Measurements from ENCODE around the gene NECTIN3. TPM values are rescaled to one million over a fixed set of nuclear protein-coding genes. Genes with fewer than 3 reads are reported as not detected.

The NECTIN3 gene
- 1 to 10 TPM; 2.9 to 6.8 (median 6.4) TPM for polyA plus RNA-seq

GRCh38 chr3:111071257-111072030, at the start of gene NECTIN3:
Gene NECTIN3, plus strand, starts transcription at chr3:111071816. Its CDS starts 202 bp downstream, at chr3:111072018.
- peak within 1 kb of the TSS; percentile 49 for H3K27ac ChIP-seq (ENCODE audit: low read depth, low read length)
- 1 to 2% (median 1%) methylated on average over 46 to 79 of the region's 79 CpGs for WGBS, 3 donors

- H3K27ac ChIP-seq (ENCODE audit: low read depth, low read length) = no peak overlapping the region
- WGBS, 3 donors = 28 to 60% (median 31%) methylated on average over 1 of the region's 1 CpG
Measured at GRCh38 chr3:111027868-111028267, 43.7 kb upstream of the NECTIN3 start.

GRCh38 chr3:111031538-111031937, 40.1 kb upstream of the NECTIN3 start:
- 86 to 94% (median 92%) methylated on average over 2 of the region's 2 CpGs for WGBS, 3 donors
- H3K27ac ChIP-seq (ENCODE audit: low read depth, low read length) = no peak overlapping the region

GRCh38 chr3:111032677-111033076, 38.9 kb upstream of the NECTIN3 start:
- H3K27ac ChIP-seq (ENCODE audit: low read depth, low read length) = no peak overlapping the region
- 93 to 96% (median 93%) methylated on average over 3 of the region's 3 CpGs for WGBS, 3 donors

GRCh38 chr3:111033470-111034050, 38.1 kb upstream of the NECTIN3 start:
- WGBS, 3 donors = 46 to 93% (median 87%) methylated on average over 1 of the region's 1 CpG
- H3K27ac ChIP-seq (ENCODE audit: low read depth, low read length) = no peak overlapping the region

GRCh38 chr3:111035316-111035715, 36.3 kb upstream of the NECTIN3 start:
- 68 to 85% (median 73%) methylated on average over 2 of the region's 2 CpGs for WGBS, 3 donors
- no peak overlapping the region for H3K27ac ChIP-seq (ENCODE audit: low read depth, low read length)

GRCh38 chr3:111035902-111036301, 35.7 kb upstream of the NECTIN3 start:
- H3K27ac ChIP-seq (ENCODE audit: low read depth, low read length) = no peak overlapping the region
- 92 to 93% (median 93%) methylated on average over 2 of the region's 2 CpGs for WGBS, 3 donors

DNA sequence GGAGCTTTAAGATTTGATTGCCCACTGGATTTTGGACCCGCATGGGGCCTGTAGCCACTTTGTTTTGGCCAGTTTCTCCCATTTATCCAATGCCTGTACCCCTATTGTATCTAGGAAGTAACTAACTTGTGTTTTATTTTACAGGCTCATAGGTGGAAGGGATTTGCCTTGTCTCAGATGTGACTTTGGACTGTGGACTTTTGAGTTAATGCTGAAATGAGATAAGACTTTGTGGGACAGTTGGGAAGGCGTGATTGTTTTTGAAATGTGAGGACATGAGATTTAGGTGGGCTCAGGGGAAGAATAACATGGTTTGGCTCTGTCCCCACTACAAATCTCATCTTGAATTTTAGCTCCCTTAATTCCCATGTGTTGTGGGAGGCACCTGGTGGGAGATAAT, 30.7 kb upstream of the NECTIN3 start:
- H3K27ac ChIP-seq (ENCODE audit: low read depth, low read length) = no peak overlapping the region
- WGBS, 3 donors = 92 to 100% (median 96%) methylated on average over 2 of the region's 2 CpGs

- H3K27ac ChIP-seq (ENCODE audit: low read depth, low read length) = no peak overlapping the region
- WGBS, 3 donors = 85 to 93% (median 86%) methylated on average over 6 of the region's 6 CpGs
Measured at GRCh38 chr3:111045564-111045963, 26.1 kb upstream of the NECTIN3 start.

GRCh38 chr3:111047042-111047441, 24.6 kb upstream of the NECTIN3 start:
- no peak overlapping the region for H3K27ac ChIP-seq (ENCODE audit: low read depth, low read length)

- H3K27ac ChIP-seq (ENCODE audit: low read depth, low read length) = no peak overlapping the region
- 73 to 79% (median 75%) methylated on average over 1 of the region's 1 CpG for WGBS, 3 donors
Measured at GRCh38 chr3:111047812-111048435, 23.7 kb upstream of the NECTIN3 start.

- H3K27ac ChIP-seq (ENCODE audit: low read depth, low read length) = no peak overlapping the region
Measured at GRCh38 chr3:111051354-111051753, 20.3 kb upstream of the NECTIN3 start.

DNA sequence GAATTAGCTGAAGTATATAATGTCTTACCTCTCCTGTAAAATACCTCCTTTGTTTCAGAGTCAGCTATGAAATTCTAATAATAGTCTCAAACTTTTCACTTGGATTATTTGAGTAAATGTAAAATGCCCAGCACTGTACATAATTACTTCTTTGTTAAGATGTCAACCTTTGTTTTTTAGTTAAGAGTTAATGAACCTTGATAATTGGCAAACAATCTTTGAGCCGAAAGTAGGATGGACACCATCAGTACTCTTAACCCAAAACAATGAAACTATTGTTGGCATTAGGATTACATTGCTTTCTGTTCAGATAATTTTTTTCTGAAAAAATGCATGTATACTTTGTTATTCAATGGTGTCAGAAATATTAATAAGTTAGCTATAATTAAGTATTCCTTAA, 3.0 kb upstream of the NECTIN3 start:
- H3K27ac ChIP-seq (ENCODE audit: low read depth, low read length) = no peak overlapping the region
- 60 to 87% (median 75%) methylated on average over 1 of the region's 1 CpG for WGBS, 3 donors

DNA sequence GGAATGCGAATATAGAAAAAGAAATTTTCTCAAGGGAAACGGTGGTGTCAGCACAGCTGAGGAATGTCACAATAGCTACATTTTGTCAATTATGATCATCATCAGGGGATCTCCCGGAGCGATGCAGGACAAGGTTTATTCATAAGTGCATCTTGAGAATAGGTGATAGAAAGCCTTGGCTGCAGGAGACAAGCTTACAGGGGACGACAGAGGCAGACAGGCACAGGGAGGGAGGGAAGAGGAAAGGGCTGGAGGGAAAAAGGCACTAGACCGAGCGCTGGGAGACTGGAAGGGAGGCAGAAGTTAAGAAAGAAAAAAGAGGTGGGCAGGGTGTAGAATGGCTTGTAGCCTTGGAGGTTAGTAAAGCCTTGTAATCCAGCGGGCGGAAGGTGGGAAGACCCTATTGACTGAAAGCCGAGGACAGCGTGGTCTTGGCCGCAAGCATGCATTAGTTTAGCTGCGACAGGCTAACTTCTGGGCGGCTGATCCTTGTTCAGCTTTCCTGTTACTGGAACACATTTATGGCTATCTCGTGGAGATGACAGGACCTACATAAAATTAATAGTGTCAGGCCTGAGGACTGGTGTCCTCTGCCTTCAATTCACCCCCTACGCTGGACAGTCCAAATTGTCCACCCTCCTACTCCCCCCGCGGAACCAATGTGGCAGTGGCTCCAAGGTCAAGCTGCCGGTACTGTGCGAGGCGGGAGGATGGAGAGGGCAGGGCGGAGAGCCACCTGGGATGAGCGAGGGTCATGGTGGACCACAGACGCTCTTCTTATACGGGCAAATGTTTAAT, 1.4 kb upstream of the NECTIN3 start:
- no peak overlapping the region for H3K27ac ChIP-seq (ENCODE audit: low read depth, low read length)
- WGBS, 3 donors = 11 to 14% (median 13%) methylated on average over 25 of the region's 25 CpGs

GRCh38 chr3:111070772-111071256, 802 bp upstream of the NECTIN3 start:
- H3K27ac ChIP-seq (ENCODE audit: low read depth, low read length) = peak overlapping the region; percentile 49
- WGBS, 3 donors = 0 to 1% (median 0%) methylated on average over 21 to 23 of the region's 23 CpGs

DNA sequence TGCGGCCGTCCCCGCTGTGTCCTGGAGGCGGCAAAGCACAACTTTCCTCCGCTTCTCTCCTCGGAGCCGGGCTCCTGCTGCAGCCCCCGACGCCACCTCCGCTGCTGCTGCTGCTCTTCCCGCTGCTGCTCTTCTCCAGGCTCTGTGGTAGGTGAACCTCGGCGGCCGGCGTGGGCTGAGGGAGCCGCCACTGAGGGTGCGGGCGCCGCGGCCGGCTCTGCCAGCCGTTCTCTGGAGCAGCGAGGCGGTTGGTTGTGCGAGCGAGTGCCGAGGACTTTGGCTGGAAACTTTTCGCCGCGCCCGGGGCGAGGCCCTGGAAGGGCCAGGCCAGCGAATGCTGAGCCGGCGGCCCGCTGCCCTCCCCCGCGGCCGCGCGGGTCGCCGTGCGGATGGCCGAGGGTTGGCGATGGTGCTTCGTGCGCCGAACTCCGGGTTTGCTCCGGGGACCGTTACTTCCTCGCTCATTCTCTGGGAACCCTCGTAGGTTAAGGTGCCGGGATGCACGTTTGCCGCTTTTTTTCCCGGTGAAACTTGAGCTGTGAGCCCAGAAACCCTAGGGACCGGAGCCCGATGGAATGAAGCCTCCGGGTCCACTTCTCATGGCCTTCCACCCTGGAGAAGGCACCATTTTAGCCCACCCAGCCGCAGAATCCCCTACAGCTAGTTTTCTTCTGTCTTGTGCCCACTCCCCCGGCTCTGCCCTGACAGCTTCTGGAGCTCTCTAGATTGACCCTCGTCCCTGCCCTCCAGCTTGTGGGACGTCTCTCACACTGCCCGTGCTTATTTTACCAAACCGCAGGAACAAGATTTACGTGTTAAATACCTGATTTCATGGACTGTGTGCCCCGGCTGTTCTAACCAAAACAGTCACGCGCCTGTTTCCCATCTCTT, 660 bp downstream of the NECTIN3 start:
- WGBS, 3 donors = 0 to 1% (median 0%) methylated on average over 61 to 71 of the region's 71 CpGs
- H3K27ac ChIP-seq (ENCODE audit: low read depth, low read length) = peak overlapping the region; percentile 17

DNA sequence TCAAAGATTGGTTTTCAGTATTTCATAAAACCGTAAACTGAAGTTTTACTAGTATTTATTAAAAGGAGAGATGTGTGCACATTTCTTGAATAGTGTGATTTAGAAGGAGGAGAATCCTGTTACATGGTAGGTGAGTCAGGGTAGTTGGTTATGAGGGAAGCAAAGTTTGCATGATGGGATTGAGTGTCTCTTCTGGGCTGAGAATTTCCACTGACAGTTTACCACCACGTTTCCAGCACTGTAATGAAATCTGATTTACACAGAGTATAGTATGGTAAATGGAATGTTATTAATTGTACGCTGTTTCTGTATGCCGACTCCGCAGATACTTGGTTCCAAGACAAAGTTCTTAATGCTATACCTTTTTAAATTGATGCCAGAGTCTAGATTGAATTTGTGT, 1.6 kb downstream of the NECTIN3 start:
- 62 to 64% (median 63%) methylated on average over 5 of the region's 5 CpGs for WGBS, 3 donors
- H3K27ac ChIP-seq (ENCODE audit: low read depth, low read length) = no peak overlapping the region

DNA sequence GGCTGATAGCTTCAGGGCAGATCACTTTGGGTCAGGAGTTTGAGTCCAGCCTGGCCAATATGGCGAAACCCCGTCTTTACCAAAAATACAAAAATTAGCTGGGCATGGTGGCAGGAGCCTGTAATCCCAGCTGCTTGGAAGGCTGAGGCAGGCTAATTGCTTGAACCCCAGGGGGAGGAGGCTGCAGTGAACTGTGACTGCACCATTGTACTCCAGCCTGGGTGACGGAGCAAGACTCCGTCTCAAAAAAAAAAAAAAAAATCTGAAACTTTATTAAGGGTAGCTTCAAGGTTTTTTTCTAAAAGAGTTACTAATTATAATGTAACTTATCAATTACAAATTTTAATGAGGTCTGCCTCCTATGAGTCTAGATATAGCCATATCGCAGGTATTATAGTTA, 5.1 kb downstream of the NECTIN3 start:
- H3K27ac ChIP-seq (ENCODE audit: low read depth, low read length) = no peak overlapping the region
- 95 to 98% (median 95%) methylated on average over 5 of the region's 5 CpGs for WGBS, 3 donors
